GM12873 (cell line): ENCODE results near the gene MAP3K5.

Experiments used
- CTCF ChIP-seq: IDR thresholded peaks from 2 replicates; pipeline ENCODE4 v1.5.1; 2012; ENCODE audit warnings: low read depth, mild to moderate bottlenecking, moderate library complexity, low read length, control low read depth; ENCODE audit not compliant: insufficient read depth; ENCODE audit errors: missing control alignments

The MAP3K5 gene

DNA sequence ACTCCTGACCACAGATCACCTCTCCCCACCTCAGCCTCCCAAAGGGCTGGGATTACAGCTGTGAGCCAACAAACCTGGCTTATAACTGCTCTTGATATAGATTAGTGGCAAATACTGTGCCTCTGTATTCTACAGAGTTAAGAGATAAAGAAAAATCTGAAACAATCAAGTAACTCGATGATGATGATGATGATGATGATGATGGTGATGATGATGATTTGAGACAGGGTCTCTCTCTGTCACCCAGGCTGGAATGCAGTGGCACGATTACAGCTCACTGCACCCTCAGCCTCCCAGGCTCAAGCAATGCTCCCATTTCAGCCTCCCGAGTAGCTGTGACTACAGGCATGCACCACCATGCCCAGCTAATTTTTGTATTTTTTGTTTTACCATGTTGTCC is 175.8 kb downstream of the MAP3K5 start:
- TF ChIP-seq CTCF, result no peak

DNA sequence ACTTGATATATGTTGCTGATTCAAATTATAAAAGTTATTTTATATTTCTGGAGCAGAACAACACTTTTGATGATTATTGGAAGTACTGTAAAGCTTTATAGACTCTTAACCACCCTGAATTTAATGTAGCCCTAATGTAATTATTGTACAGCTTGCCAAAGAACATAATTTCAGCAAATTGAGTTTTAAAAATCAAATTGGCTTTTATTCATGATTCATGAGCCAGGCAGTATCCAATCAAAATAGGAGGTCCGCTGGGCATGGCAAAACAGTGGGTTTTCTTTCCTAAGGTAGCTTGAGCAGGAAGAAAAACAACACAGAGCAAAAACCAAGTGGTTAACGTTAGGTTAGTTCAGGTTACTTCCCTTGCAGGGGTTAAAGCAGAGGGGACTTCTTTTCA is 177.3 kb downstream of the MAP3K5 start:
- no peak for TF ChIP-seq CTCF

DNA sequence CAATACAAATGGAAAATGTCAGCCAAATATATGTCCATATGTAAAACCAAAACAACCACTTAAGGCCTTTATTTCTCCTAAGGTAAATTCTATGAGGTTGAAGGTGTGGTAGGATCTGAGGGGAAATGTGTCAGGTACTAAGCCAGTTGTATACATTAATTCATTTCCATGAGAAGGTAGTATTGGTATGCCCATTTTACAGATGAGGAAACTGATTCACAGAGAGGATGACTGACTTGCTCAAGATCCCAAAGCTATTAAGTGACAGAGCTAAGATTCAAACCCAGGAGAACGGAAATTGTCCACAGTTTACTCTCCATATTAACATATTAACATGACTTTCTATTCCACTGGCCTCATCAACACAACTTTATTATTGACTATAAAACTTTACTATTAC is 177.9 kb downstream of the MAP3K5 start:
- no peak for TF ChIP-seq CTCF

GRCh38 chr6:136613477-136613876 is 178.8 kb downstream of the MAP3K5 start:
- no peak for TF ChIP-seq CTCF

DNA sequence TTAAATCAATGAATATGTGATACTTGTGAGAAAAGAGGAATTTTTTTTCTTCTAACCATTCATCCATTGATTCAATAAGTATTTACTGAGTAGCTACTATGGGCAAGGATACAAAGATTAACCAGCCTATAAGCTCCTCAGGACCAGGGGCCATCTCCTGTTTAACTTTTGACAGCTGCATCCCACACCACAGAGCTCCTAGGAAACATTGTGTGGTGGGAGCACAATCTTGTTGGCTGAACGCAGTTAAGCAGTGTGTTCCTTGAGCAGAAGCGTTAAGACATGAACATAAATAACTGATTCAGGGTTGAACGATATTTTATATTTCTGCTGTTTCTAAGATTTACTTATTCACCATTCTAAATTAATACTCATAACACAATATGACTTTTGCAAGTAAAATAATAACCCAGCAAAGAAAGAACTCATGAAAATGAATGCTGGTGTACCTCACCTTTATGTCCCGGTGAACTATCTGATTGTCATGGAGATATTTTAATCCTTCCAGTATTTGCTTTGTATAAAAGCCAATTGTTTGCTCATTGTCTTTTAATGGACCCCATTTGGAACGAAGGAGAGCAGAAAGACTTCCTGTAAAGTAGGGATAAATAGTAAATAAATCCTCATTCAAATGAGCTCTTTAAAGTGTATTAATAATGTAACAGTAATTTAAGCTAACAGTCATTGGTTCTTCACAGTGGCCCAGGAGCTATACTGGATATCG is 179.4 kb downstream of the MAP3K5 start:
- TF ChIP-seq CTCF, result no peak

DNA sequence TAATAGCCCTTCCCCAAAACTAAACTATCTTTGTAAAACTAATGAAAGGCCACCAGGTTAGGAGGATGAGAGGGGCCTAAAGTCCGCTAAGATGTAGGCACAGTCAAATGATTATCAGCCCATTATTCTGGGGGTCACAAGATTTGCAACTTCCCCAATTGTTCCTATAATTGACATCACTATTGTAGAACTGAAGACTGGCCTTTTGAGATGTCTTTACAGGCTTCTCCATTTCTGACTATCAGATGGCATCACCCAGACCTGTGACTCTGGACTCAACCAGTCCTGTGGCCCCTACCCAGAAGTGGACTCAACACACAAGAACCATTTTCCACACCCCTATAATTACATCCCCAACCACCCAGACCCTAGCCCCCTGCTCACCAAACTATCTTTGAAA is 180.5 kb downstream of the MAP3K5 start:
- no peak for TF ChIP-seq CTCF

DNA sequence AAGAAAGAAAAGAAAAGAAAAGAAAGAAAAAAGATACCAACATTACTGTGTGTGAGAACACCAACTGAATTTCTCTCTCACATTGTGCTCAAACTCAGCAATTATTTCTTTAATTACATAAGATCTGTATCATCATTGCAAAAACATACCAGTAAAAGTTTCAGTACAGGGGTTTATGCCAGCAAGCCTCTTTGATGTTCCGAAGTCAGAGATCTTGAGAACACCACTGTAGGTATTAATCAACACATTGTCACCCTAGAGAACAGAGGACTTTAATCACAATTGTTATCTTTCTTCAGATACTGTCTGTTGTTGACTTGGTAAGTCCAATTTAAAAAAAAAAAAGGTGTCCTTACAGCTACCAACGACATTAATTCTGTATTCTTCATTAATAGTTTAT is 181.1 kb downstream of the MAP3K5 start:
- no peak for TF ChIP-seq CTCF
